Measurements from ENCODE around the gene JUN.

The JUN gene

DNA sequence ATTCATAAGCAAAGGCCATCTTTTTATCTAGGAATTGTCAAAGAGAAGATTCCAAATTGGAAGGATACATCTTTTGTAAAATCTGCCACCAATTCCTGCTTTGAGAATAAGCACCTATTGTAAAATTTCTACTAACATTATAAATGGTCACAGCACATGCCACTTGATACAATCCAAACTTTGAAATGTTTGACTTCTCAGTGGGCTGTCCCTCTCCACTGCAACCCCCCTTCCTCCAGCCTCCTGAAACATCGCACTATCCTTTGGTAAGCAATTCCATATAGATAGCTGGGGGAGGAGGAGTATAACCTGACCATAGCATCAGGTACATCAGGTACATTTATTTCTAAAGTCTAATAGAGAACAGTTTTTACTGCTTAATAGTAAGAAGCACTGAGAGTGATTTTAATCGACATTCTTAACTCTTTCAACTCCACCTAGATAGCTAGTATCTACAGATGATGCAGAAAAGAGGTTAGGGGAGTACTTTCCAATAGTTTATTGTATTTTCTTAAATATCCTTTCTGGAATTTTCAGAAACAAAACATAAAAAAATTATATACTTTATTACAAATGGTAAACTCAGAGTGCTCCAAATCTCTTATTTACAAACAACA lies 2.9 kb downstream of the JUN start:
- H3K27ac ChIP-seq (ENCODE audit: low read length): no peak overlapping the region
- peaks cover 49% of the 10 kb centered on the region for H3K27me3 ChIP-seq (ENCODE audit: control insufficient read depth, insufficient read depth, low read length)

DNA sequence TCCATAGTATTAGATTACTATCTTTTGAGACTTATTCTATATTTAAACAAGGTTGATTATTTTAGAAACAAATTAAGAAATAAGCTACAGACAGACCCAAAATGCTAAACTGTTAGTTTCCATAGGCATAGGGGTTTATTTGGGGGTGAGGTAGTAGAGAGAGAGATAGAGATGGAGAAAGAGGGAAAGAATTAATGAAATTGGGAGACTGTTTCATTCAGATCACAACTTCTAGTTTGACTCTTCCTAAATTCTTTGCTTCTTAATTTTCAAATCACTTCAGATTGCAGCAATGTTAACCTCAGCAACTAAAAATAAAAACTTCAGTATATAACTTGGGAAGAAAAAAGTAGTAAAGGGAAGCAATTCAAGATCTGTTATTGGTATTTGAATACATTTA lies 3.4 kb downstream of the JUN start:
- Histone ChIP-seq H3K4me1 (ENCODE audit: control insufficient read depth, low read depth, low read length) (peaks cover 4% of the 10 kb centered on the region), H3K36me3 (ENCODE audit: control insufficient read depth, low read depth, low read length) (no peaks in the 10 kb centered on the region), H3K9me3 (ENCODE audit: control insufficient read depth, low read depth, low read length) (no peaks in the 10 kb centered on the region), H3K9ac (ENCODE audit: low read length) (no peak overlapping the region), H3K4me3 (ENCODE audit: low read length) (no peak overlapping the region), H3K27ac (ENCODE audit: low read length) (no peak overlapping the region), H3K27me3 (ENCODE audit: control insufficient read depth, insufficient read depth, low read length) (peaks cover 44% of the 10 kb centered on the region)

More for the DNA sequence above, 2.9 kb downstream of the JUN start:
- peak overlapping the region; percentile 80 for H3K4me3 ChIP-seq (ENCODE audit: low read length)
- H3K9me3 ChIP-seq (ENCODE audit: control insufficient read depth, low read depth, low read length): no peaks in the 10 kb centered on the region
- H3K4me1 ChIP-seq (ENCODE audit: control insufficient read depth, low read depth, low read length): peaks cover 9% of the 10 kb centered on the region
- H3K9ac ChIP-seq (ENCODE audit: low read length): no peak overlapping the region
- no peaks in the 10 kb centered on the region for H3K36me3 ChIP-seq (ENCODE audit: control insufficient read depth, low read depth, low read length)

DNA sequence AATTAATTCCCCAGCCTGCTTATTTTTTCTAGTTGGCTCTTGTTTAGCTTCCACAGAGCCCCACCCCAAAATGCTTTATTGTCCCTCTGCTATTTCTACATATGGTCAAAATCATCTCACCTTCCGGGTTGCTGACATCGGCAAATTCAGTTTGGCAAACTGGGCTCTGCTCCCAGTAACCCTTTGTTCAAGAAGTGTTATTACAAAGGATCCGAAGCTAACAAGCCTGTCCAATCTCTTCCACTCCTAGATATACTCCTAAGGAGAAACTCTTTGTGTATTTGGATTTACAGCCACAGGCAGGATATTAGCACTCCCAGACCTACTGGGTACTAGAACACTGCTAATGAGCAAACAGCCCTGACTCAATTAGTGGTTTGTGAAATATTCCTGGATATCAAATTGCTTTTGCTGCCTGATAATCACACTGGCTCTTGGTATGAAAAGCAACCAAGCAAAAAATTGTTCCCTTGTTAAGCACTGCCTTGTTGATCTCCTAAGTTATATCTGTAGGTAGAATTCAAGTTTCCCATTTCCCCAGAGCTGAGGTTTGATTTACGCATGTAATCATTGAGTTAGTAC lies 4.0 kb downstream of the JUN start:
- Histone ChIP-seq H3K27me3 (ENCODE audit: control insufficient read depth, insufficient read depth, low read length) (peaks cover 39% of the 10 kb centered on the region), H3K9ac (ENCODE audit: low read length) (no peak overlapping the region)

DNA sequence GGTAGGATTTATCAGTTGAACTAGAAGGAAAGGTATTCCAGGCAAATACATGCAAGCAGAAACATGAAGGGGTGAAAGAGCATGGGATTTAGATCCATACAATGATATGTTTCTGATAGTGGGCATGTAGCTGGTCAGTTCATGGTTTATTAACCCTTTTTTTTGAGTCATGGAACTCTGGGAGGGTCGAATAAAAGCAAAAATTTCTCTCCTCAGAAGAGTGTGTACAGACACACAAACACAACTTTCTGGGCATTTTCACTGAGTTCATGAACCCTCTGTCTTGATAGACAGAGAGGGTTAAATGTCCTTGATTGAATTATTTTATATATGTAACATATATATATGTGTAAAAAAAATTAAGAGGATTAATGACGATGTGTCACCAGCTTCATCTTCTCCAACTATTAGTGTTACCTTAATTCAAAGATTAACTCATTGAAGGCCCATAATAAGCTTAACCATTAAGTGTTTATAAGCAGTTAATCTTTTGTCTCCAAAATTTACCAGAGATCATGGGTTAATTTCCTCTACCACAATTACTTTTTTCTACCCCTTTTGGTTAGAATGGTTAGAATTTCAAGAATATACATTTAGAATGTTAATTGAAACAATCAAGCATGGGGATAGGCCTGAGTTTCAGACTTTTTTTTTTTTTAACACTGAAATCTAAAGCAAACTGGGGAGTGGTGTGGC lies 4.6 kb downstream of the JUN start:
- H3K9ac ChIP-seq (ENCODE audit: low read length): no peak overlapping the region
- H3K4me3 ChIP-seq (ENCODE audit: low read length): no peak overlapping the region
- H3K9me3 ChIP-seq (ENCODE audit: control insufficient read depth, low read depth, low read length): no peaks in the 10 kb centered on the region
- no peaks in the 10 kb centered on the region for H3K36me3 ChIP-seq (ENCODE audit: control insufficient read depth, low read depth, low read length)
- peaks cover 4% of the 10 kb centered on the region for H3K4me1 ChIP-seq (ENCODE audit: control insufficient read depth, low read depth, low read length)
- peaks cover 32% of the 10 kb centered on the region for H3K27me3 ChIP-seq (ENCODE audit: control insufficient read depth, insufficient read depth, low read length)
- no peak overlapping the region for H3K27ac ChIP-seq (ENCODE audit: low read length)

More for the DNA sequence above, 4.0 kb downstream of the JUN start:
- Histone ChIP-seq H3K27ac (ENCODE audit: low read length) (no peak overlapping the region), H3K9me3 (ENCODE audit: control insufficient read depth, low read depth, low read length) (no peaks in the 10 kb centered on the region), H3K4me3 (ENCODE audit: low read length) (no peak overlapping the region), H3K4me1 (ENCODE audit: control insufficient read depth, low read depth, low read length) (peaks cover 4% of the 10 kb centered on the region), H3K36me3 (ENCODE audit: control insufficient read depth, low read depth, low read length) (no peaks in the 10 kb centered on the region)

DNA sequence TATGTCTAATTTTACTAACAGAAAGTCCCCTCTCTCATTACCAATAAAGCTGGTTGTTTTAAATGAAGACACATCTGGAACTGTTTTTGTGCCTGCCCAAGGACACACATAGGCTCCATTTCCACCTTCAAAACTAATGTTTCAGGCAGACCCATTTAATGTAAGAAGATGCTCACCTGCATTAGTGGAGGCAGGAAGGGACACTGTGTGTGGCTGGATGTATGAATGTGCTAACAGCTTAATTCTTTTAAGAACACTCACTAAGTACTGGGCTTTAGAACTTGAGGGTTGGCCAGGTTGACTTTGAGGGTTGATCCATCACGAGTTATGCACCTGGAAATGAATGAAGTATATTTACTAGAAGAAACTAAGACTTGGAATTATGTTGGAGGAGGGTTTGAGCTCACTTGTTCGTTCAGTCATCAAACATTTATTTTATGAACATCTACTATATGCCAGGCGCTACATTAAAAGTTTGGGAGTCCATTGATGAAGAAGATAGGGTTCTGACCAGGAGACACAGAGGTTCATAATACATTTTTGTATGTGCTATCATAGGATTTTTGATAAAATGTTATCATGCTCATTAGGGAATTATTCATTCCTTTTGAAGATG lies 5.4 kb downstream of the JUN start:
- Histone ChIP-seq H3K36me3 (ENCODE audit: control insufficient read depth, low read depth, low read length) (no peaks in the 10 kb centered on the region), H3K4me1 (ENCODE audit: control insufficient read depth, low read depth, low read length) (peaks cover 4% of the 10 kb centered on the region), H3K27ac (ENCODE audit: low read length) (no peak overlapping the region), H3K27me3 (ENCODE audit: control insufficient read depth, insufficient read depth, low read length) (peaks cover 32% of the 10 kb centered on the region), H3K9me3 (ENCODE audit: control insufficient read depth, low read depth, low read length) (no peaks in the 10 kb centered on the region), H3K9ac (ENCODE audit: low read length) (no peak overlapping the region), H3K4me3 (ENCODE audit: low read length) (no peak overlapping the region)

DNA sequence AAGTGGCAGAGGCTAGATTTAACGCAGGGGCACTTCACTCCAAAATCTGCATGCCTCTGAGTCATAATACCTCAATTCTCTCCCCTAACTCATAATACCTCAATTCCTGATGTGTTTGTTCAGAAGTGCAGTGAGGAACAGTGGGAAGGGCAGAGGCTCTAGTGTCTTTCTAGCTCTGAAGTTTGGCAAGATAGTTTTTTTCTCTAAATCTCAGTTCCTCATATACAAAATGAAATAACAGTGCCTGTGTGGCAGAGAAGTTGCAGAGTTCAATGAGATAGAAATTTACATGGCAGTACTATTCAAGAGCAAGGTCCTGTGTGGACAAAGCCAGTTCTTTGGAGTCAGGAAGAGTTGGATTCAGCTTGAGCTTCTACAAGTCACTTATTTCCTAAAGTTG lies 9.8 kb downstream of the JUN start:
- Histone ChIP-seq H3K27me3 (ENCODE audit: control insufficient read depth, insufficient read depth, low read length) (no peaks in the 10 kb centered on the region), H3K9ac (ENCODE audit: low read length) (no peak overlapping the region)

DNA sequence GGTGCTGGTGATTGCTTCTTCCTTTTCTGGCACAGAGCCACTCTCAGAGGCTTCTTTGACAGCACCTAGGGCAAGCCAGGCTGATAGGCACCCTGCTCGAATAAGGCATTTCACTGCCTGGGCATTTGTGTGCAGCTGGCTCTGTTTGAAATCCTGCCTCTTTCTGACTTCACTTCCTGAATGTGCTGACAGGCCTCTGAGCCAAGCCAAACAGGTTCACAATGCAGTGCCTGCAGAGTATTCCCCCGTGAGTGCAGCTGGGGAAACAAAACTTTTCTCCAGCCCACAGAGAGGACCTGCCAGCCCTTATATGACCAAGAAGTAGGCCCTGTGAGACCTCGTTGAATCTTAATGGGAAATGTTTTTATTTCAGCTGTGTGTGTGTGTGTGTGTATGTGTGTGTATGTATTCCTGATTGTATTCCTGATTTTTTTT lies 10.4 kb downstream of the JUN start:
- H3K27me3 ChIP-seq (ENCODE audit: control insufficient read depth, insufficient read depth, low read length): no peaks in the 10 kb centered on the region
- no peaks in the 10 kb centered on the region for H3K4me1 ChIP-seq (ENCODE audit: control insufficient read depth, low read depth, low read length)
- H3K4me3 ChIP-seq (ENCODE audit: low read length): no peak overlapping the region
- H3K9me3 ChIP-seq (ENCODE audit: control insufficient read depth, low read depth, low read length): no peaks in the 10 kb centered on the region
- no peak overlapping the region for H3K27ac ChIP-seq (ENCODE audit: low read length)
- H3K36me3 ChIP-seq (ENCODE audit: control insufficient read depth, low read depth, low read length): no peaks in the 10 kb centered on the region
- H3K9ac ChIP-seq (ENCODE audit: low read length): no peak overlapping the region

More for the DNA sequence above, 9.8 kb downstream of the JUN start:
- Histone ChIP-seq H3K36me3 (ENCODE audit: control insufficient read depth, low read depth, low read length) (no peaks in the 10 kb centered on the region), H3K9me3 (ENCODE audit: control insufficient read depth, low read depth, low read length) (no peaks in the 10 kb centered on the region), H3K27ac (ENCODE audit: low read length) (no peak overlapping the region), H3K4me1 (ENCODE audit: control insufficient read depth, low read depth, low read length) (no peaks in the 10 kb centered on the region), H3K4me3 (ENCODE audit: low read length) (no peak overlapping the region)

DNA sequence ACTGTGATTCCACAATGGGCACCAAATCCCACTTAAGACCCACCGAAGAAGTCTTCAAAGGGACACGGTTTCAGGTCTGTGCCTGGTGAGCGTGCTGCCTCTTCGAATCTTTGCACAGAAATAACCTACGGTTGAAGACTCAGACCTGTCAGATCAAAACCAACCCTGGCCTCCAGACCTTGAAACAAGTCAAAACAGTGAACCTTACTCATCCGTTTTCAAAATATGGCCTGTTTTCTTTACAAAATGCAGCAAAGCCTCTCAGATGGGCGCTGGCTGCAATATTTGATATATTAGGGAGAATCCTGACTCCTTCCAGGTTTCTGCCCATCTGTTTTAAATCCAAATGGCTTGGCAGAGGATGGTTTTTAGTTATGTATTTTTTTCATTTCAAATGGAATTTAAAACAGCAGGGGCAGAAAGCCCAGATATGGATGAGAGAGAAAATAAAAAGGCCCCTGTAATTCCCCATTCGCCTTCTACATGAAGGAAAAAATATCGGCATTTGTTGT lies 14.0 kb downstream of the JUN start:
- no peaks in the 10 kb centered on the region for H3K27me3 ChIP-seq (ENCODE audit: control insufficient read depth, insufficient read depth, low read length)
- no peaks in the 10 kb centered on the region for H3K36me3 ChIP-seq (ENCODE audit: control insufficient read depth, low read depth, low read length)
- H3K9me3 ChIP-seq (ENCODE audit: control insufficient read depth, low read depth, low read length): no peaks in the 10 kb centered on the region

DNA sequence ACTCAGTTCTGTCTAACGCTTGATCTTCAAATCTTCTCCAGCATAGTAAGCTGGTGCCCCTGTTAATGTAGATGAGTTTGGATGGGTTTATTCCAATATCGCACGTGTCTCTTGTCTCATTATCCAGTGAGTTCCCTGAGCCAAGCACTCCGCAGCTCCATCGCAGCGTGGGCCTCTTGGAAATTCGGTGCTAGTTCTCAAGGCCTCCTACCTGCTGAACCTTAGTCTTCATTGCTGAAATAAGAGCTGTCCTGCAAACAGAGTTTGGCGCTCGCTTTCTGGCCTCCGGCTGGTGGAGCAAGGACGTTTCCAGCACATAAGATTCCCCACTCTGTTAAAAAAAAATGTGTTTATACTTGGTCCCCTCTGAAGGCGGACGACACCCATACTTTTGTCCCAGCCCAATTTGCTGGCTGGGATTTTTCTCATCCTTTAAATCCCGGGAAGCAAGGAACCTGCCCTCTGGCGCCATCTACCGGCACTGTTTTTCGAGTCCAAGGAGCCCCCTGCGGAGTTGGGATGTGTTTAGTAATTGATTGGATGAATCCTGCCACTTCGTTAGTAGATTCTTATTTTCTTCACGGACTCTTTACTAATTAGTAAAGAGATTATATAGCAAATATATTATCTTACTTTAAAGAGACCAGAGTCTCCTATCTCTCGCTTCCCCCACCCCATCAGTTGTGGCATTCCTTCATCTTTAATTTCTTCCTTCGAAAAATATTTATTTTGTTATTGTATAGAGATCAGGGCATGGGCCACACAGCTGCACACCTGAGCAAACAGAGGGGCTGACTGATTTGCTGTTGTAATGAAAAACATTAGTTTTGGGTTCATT lies 14.7 kb downstream of the JUN start:
- H3K27ac ChIP-seq (ENCODE audit: low read length): no peak overlapping the region
- H3K27me3 ChIP-seq (ENCODE audit: control insufficient read depth, insufficient read depth, low read length): no peaks in the 10 kb centered on the region
- H3K4me1 ChIP-seq (ENCODE audit: control insufficient read depth, low read depth, low read length): no peaks in the 10 kb centered on the region
- H3K36me3 ChIP-seq (ENCODE audit: control insufficient read depth, low read depth, low read length): no peaks in the 10 kb centered on the region
- H3K9me3 ChIP-seq (ENCODE audit: control insufficient read depth, low read depth, low read length): no peaks in the 10 kb centered on the region
- H3K4me3 ChIP-seq (ENCODE audit: low read length): no peak overlapping the region
- H3K9ac ChIP-seq (ENCODE audit: low read length): no peak overlapping the region

More for the DNA sequence above, 14.0 kb downstream of the JUN start:
- H3K9ac ChIP-seq (ENCODE audit: low read length): no peak overlapping the region
- H3K4me1 ChIP-seq (ENCODE audit: control insufficient read depth, low read depth, low read length): no peaks in the 10 kb centered on the region
- H3K4me3 ChIP-seq (ENCODE audit: low read length): no peak overlapping the region
- no peak overlapping the region for H3K27ac ChIP-seq (ENCODE audit: low read length)

DNA sequence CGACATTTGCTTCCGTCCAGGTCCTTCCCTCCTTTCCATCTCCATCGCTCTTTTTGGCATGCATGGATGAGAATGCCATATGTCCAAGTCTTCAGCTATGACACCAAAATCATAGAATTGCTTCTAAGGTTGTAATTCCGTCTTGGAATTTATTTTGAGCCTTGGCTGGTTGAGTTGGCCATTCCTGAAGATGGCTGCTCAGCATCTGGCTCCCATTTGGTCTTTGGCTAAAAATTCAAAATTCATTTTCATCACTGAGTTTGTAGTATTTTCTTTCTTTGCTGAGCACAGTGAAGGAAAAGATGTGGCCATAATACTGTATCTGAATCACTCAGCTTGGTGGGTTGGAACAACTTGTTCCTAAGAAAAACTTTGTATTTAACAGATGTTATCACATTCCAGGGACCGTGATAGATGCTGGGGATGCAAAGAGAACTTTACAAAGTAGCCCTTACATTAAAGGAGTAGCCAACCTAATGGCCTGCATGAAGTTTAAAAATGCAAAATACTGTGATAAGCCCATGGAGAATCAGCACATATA lies 15.6 kb downstream of the JUN start:
- Histone ChIP-seq H3K27me3 (ENCODE audit: control insufficient read depth, insufficient read depth, low read length) (no peaks in the 10 kb centered on the region), H3K9ac (ENCODE audit: low read length) (no peak overlapping the region), H3K4me3 (ENCODE audit: low read length) (no peak overlapping the region), H3K36me3 (ENCODE audit: control insufficient read depth, low read depth, low read length) (no peaks in the 10 kb centered on the region), H3K9me3 (ENCODE audit: control insufficient read depth, low read depth, low read length) (no peaks in the 10 kb centered on the region), H3K4me1 (ENCODE audit: control insufficient read depth, low read depth, low read length) (no peaks in the 10 kb centered on the region), H3K27ac (ENCODE audit: low read length) (no peak overlapping the region)

DNA sequence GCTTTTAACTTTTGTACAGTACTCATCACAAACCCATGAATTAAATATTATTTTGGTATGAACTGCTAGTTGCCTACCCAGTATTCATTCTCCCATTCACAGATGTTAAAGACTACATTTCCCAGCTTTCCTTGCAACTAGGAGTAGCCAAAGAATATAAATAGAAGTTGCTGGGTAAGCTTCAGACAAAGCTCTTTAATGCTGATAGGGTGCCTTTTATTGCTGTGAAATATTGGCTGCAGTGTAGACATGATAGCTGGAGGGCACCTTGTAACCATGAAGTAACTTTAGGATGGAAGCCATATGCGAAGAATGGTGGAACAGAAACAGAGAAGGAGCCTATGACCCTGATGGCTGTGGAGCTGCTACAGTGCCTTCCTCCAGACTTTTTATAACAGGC lies 16.7 kb downstream of the JUN start:
- no peaks in the 10 kb centered on the region for H3K36me3 ChIP-seq (ENCODE audit: control insufficient read depth, low read depth, low read length)
- H3K4me1 ChIP-seq (ENCODE audit: control insufficient read depth, low read depth, low read length): no peaks in the 10 kb centered on the region
- no peak overlapping the region for H3K4me3 ChIP-seq (ENCODE audit: low read length)
- no peaks in the 10 kb centered on the region for H3K27me3 ChIP-seq (ENCODE audit: control insufficient read depth, insufficient read depth, low read length)
- H3K9me3 ChIP-seq (ENCODE audit: control insufficient read depth, low read depth, low read length): no peaks in the 10 kb centered on the region
- H3K27ac ChIP-seq (ENCODE audit: low read length): no peak overlapping the region
- H3K9ac ChIP-seq (ENCODE audit: low read length): no peak overlapping the region
